GM13977 (cell line): ENCODE results near the gene FHAD1.

ENCODE experiments used
- DNase-seq: peaks from one replicate; pipeline ENCODE4 v3.0.0; 2012; ENCODE audit warnings: low spot score
- CTCF ChIP-seq: IDR thresholded peaks from 2 replicates; pipeline ENCODE4 v1.5.1; 2012; ENCODE audit warnings: mild to moderate bottlenecking, control low read depth; ENCODE audit not compliant: insufficient read depth; ENCODE audit errors: extremely low read depth, missing control alignments
- in situ Hi-C: fragments of 300-500 bp; cut with MboI; formaldehyde crosslinking; loops from one replicate; pipeline ENCODE4 v1.12.0; 2022; ENCODE audit warnings: low sequenced_read_pairs, low pct_unique_long_range_greater_than_20kb, mixed read lengths, inconsistent platforms; ENCODE audit not compliant: unreplicated experiment

FHAD1 gene

DNA sequence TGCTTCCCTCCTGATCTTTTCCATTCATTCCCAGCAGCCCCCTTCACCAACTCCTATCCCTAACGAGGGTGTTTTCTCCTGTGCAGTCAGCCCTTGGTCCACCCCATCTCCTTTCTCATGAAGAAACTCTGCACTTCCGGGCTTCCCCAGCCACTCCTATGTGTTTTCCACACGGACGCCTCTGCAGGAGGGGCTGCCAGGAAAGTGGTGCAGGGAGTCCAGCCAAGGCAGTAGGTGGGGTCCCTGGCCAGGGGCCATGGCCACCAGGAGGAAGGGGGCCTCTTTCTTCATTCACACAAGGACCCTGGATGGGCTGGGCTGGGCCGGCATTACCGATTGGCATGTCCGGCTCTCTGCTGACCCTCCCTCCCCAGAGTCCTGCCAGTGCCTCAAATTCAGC is 89.8 kb downstream of the FHAD1 start:
- no peak for DNase-seq
- no peak for TF ChIP-seq CTCF
- in situ Hi-C loops = no loop called here

- no peak for DNase-seq
- TF ChIP-seq CTCF = no peak
- in situ Hi-C loops = no loop called here
Measured at GRCh38 chr1:15337656-15338402, 90.8 kb downstream of the FHAD1 start.

- no peak for DNase-seq
- in situ Hi-C loops = no loop called here
- TF ChIP-seq CTCF = no peak
Measured at GRCh38 chr1:15339570-15339969, 92.5 kb downstream of the FHAD1 start.

GRCh38 chr1:15341228-15341627 is 94.2 kb downstream of the FHAD1 start:
- no peak for TF ChIP-seq CTCF
- in situ Hi-C loops = no loop called here
- DNase-seq = no peak

- DNase-seq = no peak
- TF ChIP-seq CTCF = no peak
- in situ Hi-C loops = no loop called here
Measured at GRCh38 chr1:15341634-15342407, 94.8 kb downstream of the FHAD1 start.

DNA sequence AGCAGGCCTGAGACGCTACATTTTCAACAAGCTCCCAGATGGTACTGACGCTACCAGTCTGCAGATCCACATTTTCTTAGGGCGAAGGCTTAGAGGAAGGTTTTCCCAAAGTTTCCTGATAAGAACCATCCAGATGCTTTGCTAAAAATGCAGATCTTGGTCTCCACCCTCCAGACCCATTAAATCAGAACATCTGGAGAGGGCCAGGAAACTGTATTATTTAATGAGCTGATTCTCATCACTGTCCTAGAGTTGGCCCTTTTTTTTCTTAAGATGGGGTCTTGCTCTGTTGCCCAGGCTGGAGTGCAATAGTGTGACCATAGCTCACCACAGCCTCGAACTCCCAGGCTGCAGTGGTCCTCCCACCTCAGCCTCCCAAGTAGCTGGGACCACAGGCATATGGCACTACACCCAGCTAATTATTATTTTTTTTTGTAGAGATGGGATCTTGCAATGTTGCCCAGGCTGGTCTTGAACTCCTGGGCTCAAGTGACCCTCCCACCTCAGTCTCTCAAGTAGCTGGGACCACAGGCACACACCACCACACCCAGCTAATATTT is 95.5 kb downstream of the FHAD1 start:
- no peak for TF ChIP-seq CTCF

More for the DNA sequence above, 95.5 kb downstream of the FHAD1 start:
- no peak for DNase-seq
- in situ Hi-C loops = no loop called here
